GM23338 (cell line): ENCODE data around the gene MCM3AP. TPM values are rescaled to one million over a fixed set of nuclear protein-coding genes. Genes with fewer than 3 reads are reported as not detected.

ENCODE experiments used
- ATAC-seq: fragments of 200-7000 bp; cut with Tn5 transposase; 3 replicates; pipeline ENCODE4 v1.9.1; 2020
- DNase-seq: peaks from one replicate; pipeline ENCODE4 v3.0.0-alpha.2; 2015; ENCODE audit warnings: low spot score
- H2AFZ ChIP-seq: fragments of 200-600 bp; sonication (generic); 2 replicates; pipeline ENCODE4 v1.8.0; 2016; ENCODE audit warnings: antibody characterized with exemption, mild to moderate bottlenecking, moderate library complexity
- H3F3A ChIP-seq: fragments of 200-600 bp; sonication (generic); replicated peaks from 2 replicates; pipeline ENCODE4 v1.8.0; 2017; ENCODE audit warnings: antibody characterized with exemption, mixed run types, low read depth
- H3K27ac ChIP-seq: fragments of 200-600 bp; sonication (generic); 2 replicates; pipeline ENCODE4 v1.6.1; 2016; ENCODE audit warnings: low read depth
- H3K27me3 ChIP-seq: fragments of 200-600 bp; sonication (generic); 2 replicates; pipeline ENCODE4 v1.8.0; 2016; ENCODE audit warnings: mild to moderate bottlenecking, mixed run types, moderate library complexity; ENCODE audit not compliant: insufficient read depth
- H3K36me3 ChIP-seq: fragments of 200-600 bp; sonication (generic); 2 replicates; pipeline ENCODE4 v1.8.0; 2016; ENCODE audit warnings: mild to moderate bottlenecking; ENCODE audit not compliant: insufficient read depth
- H3K4me1 ChIP-seq: fragments of 200-600 bp; sonication (generic); 2 replicates; pipeline ENCODE4 v1.8.0; 2016; ENCODE audit warnings: mild to moderate bottlenecking, moderate library complexity; ENCODE audit not compliant: insufficient read depth
- H3K4me2 ChIP-seq: fragments of 200-600 bp; sonication (generic); 2 replicates; pipeline ENCODE4 v1.7.1; 2017; ENCODE audit warnings: mixed run types
- H3K4me3 ChIP-seq: fragments of 200-600 bp; sonication (generic); 2 replicates; pipeline ENCODE4 v1.6.1; 2016; ENCODE audit warnings: mixed run types
- H3K79me2 ChIP-seq: fragments of 200-600 bp; sonication (generic); replicated peaks from 2 replicates; pipeline ENCODE4 v1.8.0; 2017; ENCODE audit warnings: mild to moderate bottlenecking; ENCODE audit not compliant: insufficient read depth
- H3K9me2 ChIP-seq: fragments of 200-600 bp; sonication (generic); 2 replicates; pipeline ENCODE4 v1.8.0; 2017; ENCODE audit not compliant: insufficient read depth
- H4K20me1 ChIP-seq: fragments of 200-600 bp; sonication (generic); replicated peaks from 2 replicates; pipeline ENCODE4 v1.8.0; 2017; ENCODE audit warnings: mild to moderate bottlenecking; ENCODE audit not compliant: insufficient read depth
- H3K27ac Mint-ChIP-seq: 2 replicates; pipeline ENCODE4 v1.8.0; 2020; ENCODE audit warnings: inconsistent platforms, mild to moderate bottlenecking, moderate library complexity, mixed read lengths
- H3K27me3 Mint-ChIP-seq: 3 replicates; pipeline ENCODE4 v1.8.0; 2022; ENCODE audit warnings: low read depth, mild to moderate bottlenecking, moderate library complexity, mixed read lengths, inconsistent platforms; ENCODE audit not compliant: insufficient read depth, poor library complexity
- H3K36me3 Mint-ChIP-seq: 3 replicates; pipeline ENCODE4 v1.8.0; 2021; ENCODE audit warnings: low read depth, mild to moderate bottlenecking, inconsistent platforms, moderate library complexity, mixed read lengths
- H3K4me1 Mint-ChIP-seq: 3 replicates; pipeline ENCODE4 v1.8.0; 2020; ENCODE audit warnings: mild to moderate bottlenecking, inconsistent platforms, mixed read lengths
- H3K4me3 Mint-ChIP-seq: 3 replicates; pipeline ENCODE4 v1.8.0; 2021; ENCODE audit warnings: moderate library complexity, mild to moderate bottlenecking, inconsistent platforms, mixed read lengths
- H3K9me3 Mint-ChIP-seq: 3 replicates; pipeline ENCODE4 v1.8.0; 2020; ENCODE audit warnings: moderate library complexity, mild to moderate bottlenecking, inconsistent platforms, mixed read lengths
- CREB1 ChIP-seq: fragments of 250-450 bp; sonication (Bioruptor Pico); IDR thresholded peaks from 2 replicates; pipeline ENCODE4 v1.5.0; 2020; ENCODE audit warnings: low read depth, mild to moderate bottlenecking, moderate library complexity
- EZH2 ChIP-seq: fragments of 200-600 bp; sonication (generic); IDR thresholded peaks from one replicate; pipeline ENCODE4 v1.8.0; 2017; ENCODE audit warnings: antibody characterized with exemption, mild to moderate bottlenecking, low read depth; ENCODE audit not compliant: unreplicated experiment
- NANOG ChIP-seq: IDR thresholded peaks from 2 replicates; pipeline ENCODE4 v1.6.1; 2016; ENCODE audit warnings: antibody characterized with exemption, borderline replicate concordance
- POLR2AphosphoS5 ChIP-seq: IDR thresholded peaks from 2 replicates; pipeline ENCODE4 v1.6.1; 2016; ENCODE audit warnings: antibody characterized with exemption, low read depth
- STAT1 ChIP-seq: IDR thresholded peaks from one replicate; pipeline ENCODE4 v1.6.1; 2016; ENCODE audit warnings: antibody characterized with exemption; ENCODE audit not compliant: unreplicated experiment
- ZNF331 ChIP-seq: fragments of 250-450 bp; sonication (Bioruptor Pico); IDR thresholded peaks from 2 replicates; pipeline ENCODE4 v1.5.0; 2020; ENCODE audit warnings: low read depth, mild to moderate bottlenecking, moderate library complexity
- ZNF462 ChIP-seq: fragments of 250-450 bp; sonication (Bioruptor Pico); IDR thresholded peaks from 2 replicates; pipeline ENCODE4 v1.5.0; 2020; ENCODE audit warnings: mild to moderate bottlenecking, moderate library complexity
- polyA plus RNA-seq: library from polyadenylated mRNA; unstranded; fragments of >200 nt; fragmentation: Nextera tagmentation; extraction: Ambion mirVana; gene quantifications from 2 replicates; pipeline ENCODE4 v1.2.1, GENCODE V29; 2016
- total RNA-seq: library from RNA; depleted of rRNA; stranded (reverse); fragments of >200 nt; shearing (Covaris generic); gene quantifications from 2 replicates; pipeline ENCODE4 v1.2.3, GENCODE V29; 2014
- TF ChIP-seq, protein P1 (sequence below), 2 experiments: fragments of 200-600 bp in 1 of 2; sonication (generic) in 1 of 2; conservative IDR thresholded peaks; 2 replicates each; pipeline versions ENCODE4 v1.5.1 to v1.6.1; 2016 to 2017; ENCODE audit warnings: antibody characterized with exemption in 2 of 2, low read depth in 2 of 2, mild to moderate bottlenecking in 2 of 2, moderate library complexity in 1 of 2

MCM3AP gene
- total and polyA plus RNA-seq, 2 experiments from 2014 or later: 39.2 to 123 TPM

- TF ChIP-seq ZNF462 (CRISPR knock-in tag) (no peak), CREB1 (CRISPR knock-in tag) (no peak)
Observed at GRCh38 chr21:46299167-46299566, 13.8 kb upstream of the MCM3AP start (continued).

DNA sequence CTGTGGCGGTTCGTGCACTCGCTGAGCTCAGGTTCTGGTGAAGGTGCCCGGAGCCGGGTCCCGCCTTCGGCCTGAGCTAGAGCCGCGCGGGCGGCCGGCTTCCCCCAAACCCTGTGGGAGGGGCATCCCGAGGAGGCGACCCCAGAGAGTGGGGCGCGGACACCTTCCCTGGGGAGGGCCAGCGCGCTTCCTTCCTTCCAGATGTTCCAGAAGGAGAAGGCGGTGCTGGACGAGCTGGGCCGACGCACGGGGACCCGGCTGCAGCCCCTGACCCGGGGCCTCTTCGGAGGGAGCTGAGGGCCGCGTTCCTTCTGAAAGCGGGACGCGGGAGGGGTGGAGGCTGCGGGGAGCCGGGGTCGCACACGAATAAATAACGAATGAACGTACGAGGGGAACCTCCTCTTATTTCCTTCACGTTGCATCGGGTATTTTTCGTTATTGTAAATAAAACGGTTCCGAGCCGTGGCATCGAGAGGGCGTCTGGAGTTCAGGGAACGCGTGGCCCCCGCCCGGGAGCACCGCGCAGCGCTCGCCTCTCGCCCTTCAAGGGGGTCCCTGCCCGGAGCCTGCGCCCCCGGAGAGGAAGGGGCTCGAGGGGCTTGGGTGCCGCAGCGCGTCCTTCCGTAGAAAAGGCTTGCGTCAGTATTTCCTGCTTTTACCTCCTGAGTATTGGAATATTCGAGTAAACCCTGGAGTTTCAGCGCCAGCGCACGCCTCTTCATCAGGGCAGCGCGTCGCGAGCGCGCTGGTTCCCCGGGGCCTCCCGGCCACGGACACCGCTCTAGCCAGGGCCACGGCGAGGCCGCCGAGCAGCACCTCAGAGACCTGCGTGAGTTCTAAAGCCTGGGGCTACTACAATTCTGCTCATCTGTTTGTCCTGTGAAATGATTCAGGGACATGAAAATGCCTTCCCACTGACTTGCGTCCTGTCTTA, 12.2 kb upstream of the MCM3AP start:
- Histone ChIP-seq H3K79me2 (no peaks in the 10 kb centered on the region), H2AFZ (peak overlapping the region; percentile 84; the same call in 1 of the 2 replicates), H3K27ac (peak overlapping the region; percentile 32; the same call in 1 of the 2 replicates), H4K20me1 (peaks cover 3% of the 10 kb centered on the region; the same call in 1 of the 2 replicates), H3K4me3 (peak overlapping the region; percentile 75), H3K36me3 (no peaks in the 10 kb centered on the region), H3K9me2 (no peaks in the 10 kb centered on the region), H3K27me3 (peaks cover 8% of the 10 kb centered on the region), H3K4me2 (peak overlapping the region; percentile 95), H3K4me1 (no peaks in the 10 kb centered on the region; the same call in 1 of the 2 replicates), H3F3A (peaks cover 7% of the 10 kb centered on the region; the same call in 1 of the 2 replicates)
- Mint-ChIP-seq H3K36me3 (peaks cover 38% of the 10 kb centered on the region), H3K27me3 (peaks cover 27% of the 10 kb centered on the region), H3K4me3 (peak overlapping the region; percentile 76), H3K4me1 (peaks cover 16% of the 10 kb centered on the region), H3K9me3 (peaks cover 16% of the 10 kb centered on the region; the same call in 2 of the 3 replicates), H3K27ac (no peak overlapping the region)
- DNase-seq (peak; percentile 79), ATAC-seq (peak; percentile 79)
- TF ChIP-seq, protein P1, sequence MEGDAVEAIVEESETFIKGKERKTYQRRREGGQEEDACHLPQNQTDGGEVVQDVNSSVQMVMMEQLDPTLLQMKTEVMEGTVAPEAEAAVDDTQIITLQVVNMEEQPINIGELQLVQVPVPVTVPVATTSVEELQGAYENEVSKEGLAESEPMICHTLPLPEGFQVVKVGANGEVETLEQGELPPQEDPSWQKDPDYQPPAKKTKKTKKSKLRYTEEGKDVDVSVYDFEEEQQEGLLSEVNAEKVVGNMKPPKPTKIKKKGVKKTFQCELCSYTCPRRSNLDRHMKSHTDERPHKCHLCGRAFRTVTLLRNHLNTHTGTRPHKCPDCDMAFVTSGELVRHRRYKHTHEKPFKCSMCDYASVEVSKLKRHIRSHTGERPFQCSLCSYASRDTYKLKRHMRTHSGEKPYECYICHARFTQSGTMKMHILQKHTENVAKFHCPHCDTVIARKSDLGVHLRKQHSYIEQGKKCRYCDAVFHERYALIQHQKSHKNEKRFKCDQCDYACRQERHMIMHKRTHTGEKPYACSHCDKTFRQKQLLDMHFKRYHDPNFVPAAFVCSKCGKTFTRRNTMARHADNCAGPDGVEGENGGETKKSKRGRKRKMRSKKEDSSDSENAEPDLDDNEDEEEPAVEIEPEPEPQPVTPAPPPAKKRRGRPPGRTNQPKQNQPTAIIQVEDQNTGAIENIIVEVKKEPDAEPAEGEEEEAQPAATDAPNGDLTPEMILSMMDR (conservative IDR thresholded peaks at IDR 0.05; ENCODE audit: low read depth in 2 of 2): no peak
- TF ChIP-seq CREB1 (CRISPR knock-in tag): no peak
- no peak for TF ChIP-seq ZNF331 (CRISPR knock-in tag)
- no peak for TF ChIP-seq STAT1
- TF ChIP-seq POLR2AphosphoS5: peak; percentile 39
- no peak for TF ChIP-seq EZH2
- TF ChIP-seq NANOG: no peak
